Endodermal cell (in vitro differentiated cells): ENCODE measurements around the gene RRH. TPM values are rescaled to one million over a fixed set of nuclear protein-coding genes. Genes with fewer than 3 reads are reported as not detected.
"Not testable (repeated sequence)": the region's sequence is repeated elsewhere in the genome, so short reads cannot be mapped to it uniquely, and the experiment has no call there.

Experiments used
- DNase-seq: peaks from one replicate; pipeline ENCODE4 v3.0.0-alpha.2; 2017
- H3K27ac ChIP-seq: 2 replicates; pipeline ENCODE4 v1.5.1; 2013; ENCODE audit warnings: mild to moderate bottlenecking, low read depth, low read length, moderate library complexity
- H3K27me3 ChIP-seq: 2 replicates; pipeline ENCODE4 v1.6.1; 2013; ENCODE audit warnings: mild to moderate bottlenecking, low read length, moderate library complexity; ENCODE audit not compliant: insufficient read depth, control insufficient read depth, poor library complexity, severe bottlenecking
- H3K36me3 ChIP-seq: 2 replicates; pipeline ENCODE4 v1.7.0; 2013; ENCODE audit warnings: mild to moderate bottlenecking, low read length, moderate library complexity; ENCODE audit not compliant: control insufficient read depth, insufficient read depth
- H3K4me1 ChIP-seq: one replicate; pipeline ENCODE4 v1.7.0; 2013; ENCODE audit warnings: low read length; ENCODE audit not compliant: control insufficient read depth, insufficient read depth
- H3K4me3 ChIP-seq: 2 replicates; pipeline ENCODE4 v1.5.1; 2013; ENCODE audit warnings: mild to moderate bottlenecking, low read length, moderate library complexity
- H3K9ac ChIP-seq: 2 replicates; pipeline ENCODE4 v1.6.1; 2013; ENCODE audit warnings: mild to moderate bottlenecking, low read length, moderate library complexity; ENCODE audit not compliant: poor library complexity, severe bottlenecking; ENCODE audit errors: extremely low read depth
- H3K9me3 ChIP-seq: 2 replicates; pipeline ENCODE4 v1.6.1; 2013; ENCODE audit warnings: mild to moderate bottlenecking, low read length, moderate library complexity; ENCODE audit not compliant: control insufficient read depth
- H3K27ac Mint-ChIP-seq: 2 replicates; pipeline ENCODE4 v1.8.0; 2020; ENCODE audit warnings: mixed read lengths
- H3K27me3 Mint-ChIP-seq: 2 replicates; pipeline ENCODE4 v1.8.0; 2021; ENCODE audit warnings: mild to moderate bottlenecking, mixed read lengths; ENCODE audit not compliant: insufficient read depth
- H3K36me3 Mint-ChIP-seq: 2 replicates; pipeline ENCODE4 v1.8.0; 2020; ENCODE audit warnings: low read depth, mixed read lengths
- H3K4me1 Mint-ChIP-seq: 2 replicates; pipeline ENCODE4 v1.8.0; 2020; ENCODE audit warnings: mixed read lengths
- H3K4me3 Mint-ChIP-seq: 2 replicates; pipeline ENCODE4 v1.8.0; 2020; ENCODE audit warnings: mild to moderate bottlenecking, moderate library complexity, mixed read lengths
- H3K9me3 Mint-ChIP-seq: 2 replicates; pipeline ENCODE4 v1.8.0; 2020; ENCODE audit warnings: mild to moderate bottlenecking, mixed read lengths
- whole genome bisulfite sequencing, 2 experiments: methylation state at CpG; one replicate each; pipeline versions ENCODE4 v1.1.5 to v1.1.7; 2013; ENCODE audit warnings: missing lambda C conversion rate in 2 of 2, mixed read lengths in 1 of 2; ENCODE audit not compliant: insufficient coverage in 1 of 2, insufficient read length in 1 of 2; 5-methylcytosine and 5-hydroxymethylcytosine counted together
- total RNA-seq, 2 donors: library from RNA; stranded (reverse); fragmentation: NEBNext Ultra II Directional in 1 of 2; extraction: Animal tissue kit (Norgen Biotek cat#: 25700) in 1 of 2; gene quantifications; 2 replicates in 1 of 2; 3 replicates in 1 of 2; pipeline ENCODE4 v1.2.1, GENCODE V29; 2021
- TF ChIP-seq, protein P1 (sequence below): fragments of 200-600 bp; sonication (generic); conservative IDR thresholded peaks from 2 replicates; pipeline ENCODE4 v1.5.0; 2021; ENCODE audit warnings: antibody characterized with exemption, mild to moderate bottlenecking

The RRH gene
- total RNA-seq, 2 donors from 2014 or later = 0.18 TPM; not detected in 1

GRCh38 chr4:109847896-109848442 is 20.2 kb downstream of the RRH start, which contains the start of gene LRIT3:
TSS of gene LRIT3 (plus strand) at chr4:109848107. CDS start at chr4:109848202, 95 bp downstream.
- Mint-ChIP-seq H3K27ac (peak within 1 kb of the TSS; percentile 69), H3K9me3 (peaks cover under 1% of the 10 kb centered on the region), H3K36me3 (peaks cover under 1% of the 10 kb centered on the region), H3K27me3 (no peaks in the 10 kb centered on the region), H3K4me3 (peak within 1 kb of the TSS; percentile 16), H3K4me1 (peaks cover 30% of the 10 kb centered on the region)
- Histone ChIP-seq H3K4me1 (peaks cover 7% of the 10 kb centered on the region), H3K4me3 (peak within 1 kb of the TSS; percentile 15), H3K27ac (no peak within 1 kb of the TSS), H3K9me3 (no peaks in the 10 kb centered on the region), H3K9ac (peak within 1 kb of the TSS; percentile 32), H3K36me3 (peaks cover 4% of the 10 kb centered on the region), H3K27me3 (no peaks in the 10 kb centered on the region)
- DNase-seq = no peak
- 63 to 74% methylated on average over 5 of the region's 5 CpGs for WGBS, 2 experiments
- TF ChIP-seq, protein P1, sequence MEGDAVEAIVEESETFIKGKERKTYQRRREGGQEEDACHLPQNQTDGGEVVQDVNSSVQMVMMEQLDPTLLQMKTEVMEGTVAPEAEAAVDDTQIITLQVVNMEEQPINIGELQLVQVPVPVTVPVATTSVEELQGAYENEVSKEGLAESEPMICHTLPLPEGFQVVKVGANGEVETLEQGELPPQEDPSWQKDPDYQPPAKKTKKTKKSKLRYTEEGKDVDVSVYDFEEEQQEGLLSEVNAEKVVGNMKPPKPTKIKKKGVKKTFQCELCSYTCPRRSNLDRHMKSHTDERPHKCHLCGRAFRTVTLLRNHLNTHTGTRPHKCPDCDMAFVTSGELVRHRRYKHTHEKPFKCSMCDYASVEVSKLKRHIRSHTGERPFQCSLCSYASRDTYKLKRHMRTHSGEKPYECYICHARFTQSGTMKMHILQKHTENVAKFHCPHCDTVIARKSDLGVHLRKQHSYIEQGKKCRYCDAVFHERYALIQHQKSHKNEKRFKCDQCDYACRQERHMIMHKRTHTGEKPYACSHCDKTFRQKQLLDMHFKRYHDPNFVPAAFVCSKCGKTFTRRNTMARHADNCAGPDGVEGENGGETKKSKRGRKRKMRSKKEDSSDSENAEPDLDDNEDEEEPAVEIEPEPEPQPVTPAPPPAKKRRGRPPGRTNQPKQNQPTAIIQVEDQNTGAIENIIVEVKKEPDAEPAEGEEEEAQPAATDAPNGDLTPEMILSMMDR = no peak

GRCh38 chr4:109848501-109848900 is 20.7 kb downstream of the RRH start:
- no peaks in the 10 kb centered on the region for H3K9me3 ChIP-seq
- H3K36me3 ChIP-seq = peaks cover 4% of the 10 kb centered on the region
- H3K27me3 ChIP-seq = no peaks in the 10 kb centered on the region
- H3K4me3 ChIP-seq = peak overlapping the region; percentile 15
- peaks cover 5% of the 10 kb centered on the region for H3K36me3 Mint-ChIP-seq
- peaks cover 7% of the 10 kb centered on the region for H3K4me1 ChIP-seq
- peaks cover 30% of the 10 kb centered on the region for H3K4me1 Mint-ChIP-seq
- TF ChIP-seq, protein P1 = no peak
- H3K27me3 Mint-ChIP-seq = peaks cover 2% of the 10 kb centered on the region
- no peak overlapping the region for H3K27ac ChIP-seq
- peak overlapping the region; percentile 16 for H3K4me3 Mint-ChIP-seq
- no peak for DNase-seq
- 57 to 78% methylated on average over 1 to 2 of the region's 2 CpGs for WGBS, 2 experiments
- H3K9ac ChIP-seq = no peak overlapping the region
- peaks cover 4% of the 10 kb centered on the region for H3K9me3 Mint-ChIP-seq
- H3K27ac Mint-ChIP-seq = peak overlapping the region; percentile 69

- Mint-ChIP-seq H3K4me3 (no peak overlapping the region), H3K4me1 (peaks cover 26% of the 10 kb centered on the region), H3K36me3 (peaks cover 7% of the 10 kb centered on the region), H3K27me3 (peaks cover 2% of the 10 kb centered on the region), H3K9me3 (peaks cover 14% of the 10 kb centered on the region), H3K27ac (no peak overlapping the region)
- Histone ChIP-seq H3K9ac (no peak overlapping the region), H3K4me3 (no peak overlapping the region), H3K27ac (no peak overlapping the region), H3K9me3 (peaks cover 1% of the 10 kb centered on the region), H3K4me1 (peaks cover 7% of the 10 kb centered on the region), H3K27me3 (no peaks in the 10 kb centered on the region), H3K36me3 (peaks cover 4% of the 10 kb centered on the region)
- TF ChIP-seq, protein P1 = no peak
- 86 to 100% methylated on average over 3 to 5 of the region's 5 CpGs for WGBS, 2 experiments
- DNase-seq = no peak
These were observed 22.8 kb downstream of the RRH start for GRCh38 chr4:109850601-109851000.

DNA sequence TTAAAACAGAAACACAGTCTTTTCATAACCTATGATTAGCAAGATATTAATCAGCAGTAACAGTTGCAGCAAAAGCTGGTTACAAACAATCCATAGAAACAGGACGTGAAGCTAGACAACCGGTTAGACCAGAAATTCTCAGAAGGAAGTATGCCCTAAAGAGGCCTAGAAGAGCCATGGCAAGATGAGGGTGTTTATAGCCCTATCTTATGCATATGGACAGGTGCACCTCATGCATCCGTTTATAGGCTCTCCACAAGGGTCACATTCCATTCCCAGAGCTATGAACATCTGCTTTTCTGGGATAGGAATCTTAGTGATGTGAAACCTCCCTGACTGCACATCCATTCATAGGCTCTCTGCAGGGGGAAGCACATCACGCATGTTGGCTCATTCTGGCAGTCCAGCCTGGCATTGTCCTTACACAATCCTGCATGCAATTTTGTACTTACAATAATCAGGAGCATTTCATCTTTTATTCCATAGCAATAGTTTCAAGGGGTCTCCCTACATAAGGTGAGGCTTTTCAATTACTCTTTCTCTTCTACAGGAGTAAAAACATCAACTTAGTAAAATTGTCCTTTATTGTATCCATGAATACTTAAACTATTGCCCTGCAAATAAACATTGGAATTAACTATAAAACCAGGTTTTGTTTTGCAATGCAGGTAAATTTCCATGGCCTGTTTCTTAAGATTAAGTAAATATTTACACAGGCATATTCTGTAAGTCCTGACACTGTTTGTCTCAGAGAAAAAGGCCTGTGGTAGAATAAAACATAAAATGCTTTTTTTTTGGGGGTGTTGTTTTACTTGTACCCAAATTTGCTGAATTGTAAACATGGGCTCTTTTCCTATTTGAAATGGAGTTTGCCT is 31.9 kb downstream of the RRH start:
- Mint-ChIP-seq H3K9me3 (peaks cover 54% of the 10 kb centered on the region), H3K36me3 (peaks cover 24% of the 10 kb centered on the region)
- not testable (repeated sequence) for H3K27me3 Mint-ChIP-seq, H3K9ac ChIP-seq, H3K4me1 Mint-ChIP-seq, H3K4me3 Mint-ChIP-seq, H3K27ac Mint-ChIP-seq, H3K27me3 ChIP-seq, H3K27ac ChIP-seq, H3K4me1 ChIP-seq, DNase-seq, H3K36me3 ChIP-seq, H3K4me3 ChIP-seq
- 76 to 83% methylated on average over 4 of the region's 4 CpGs for WGBS, 2 experiments
- peaks cover 42% of the 10 kb centered on the region for H3K9me3 ChIP-seq
